PC-3 (cell line): ENCODE measurements around the gene ATP5ME. TPM values are rescaled to one million over a fixed set of nuclear protein-coding genes. Genes with fewer than 3 reads are reported as not detected.

Source experiments
- ATAC-seq: fragments of 200-7000 bp; cut with Tn5 transposase; 2 replicates; pipeline ENCODE4 v1.9.1; 2020; ENCODE audit warnings: mild to moderate bottlenecking, moderate library complexity
- Bru-seq: library from RNA; stranded (reverse); fragments of 400-500 nt; gene quantifications from one replicate; lab custom pipeline; 2021; lab: Mats Ljungman, UMichigan
- BruChase-seq, 2 experiments: library from RNA; stranded (reverse); fragments of 400-500 nt; gene quantifications; one replicate each; lab custom pipeline; 2021; lab: Mats Ljungman, UMichigan
- BruUV-seq: library from RNA; stranded (reverse); fragments of 400-500 nt; replicated peaks from 2 replicates; lab custom pipeline; 2021; lab: Mats Ljungman, UMichigan
- CTCF ChIA-PET: fragments of 300-600 bp; sonication (Branson Sonifier 250); formaldehyde crosslinking; loops from one replicate; lab custom pipeline; 2022; ENCODE audit warnings: antibody characterized with exemption; lab: Charles Lee
- POLR2A ChIA-PET: fragments of 300-600 bp; sonication (Branson Sonifier 250); formaldehyde crosslinking; loops from one replicate; lab custom pipeline; 2022; ENCODE audit warnings: antibody characterized with exemption; ENCODE audit not compliant: unreplicated experiment; lab: Charles Lee
- DNase-seq: peaks from one replicate; pipeline ENCODE4 v3.0.0-alpha.2; 2015
- H2AFZ ChIP-seq: fragments of 300-600 bp; sonication (generic); 2 replicates; pipeline ENCODE4 v1.6.0; 2016; ENCODE audit warnings: antibody characterized with exemption, low read length
- H3F3A ChIP-seq: fragments of 300-600 bp; sonication (generic); one replicate; pipeline ENCODE4 v1.6.0; 2017; ENCODE audit warnings: antibody characterized with exemption, low read length, control low read depth, mild to moderate bottlenecking; ENCODE audit not compliant: unreplicated experiment
- H3K27ac ChIP-seq: fragments of 300-600 bp; sonication (generic); 2 replicates; pipeline ENCODE4 v1.5.1; 2016; ENCODE audit warnings: mild to moderate bottlenecking, low read length
- H3K27me3 ChIP-seq: fragments of 300-600 bp; sonication (generic); 2 replicates; pipeline ENCODE4 v1.6.1; 2016; ENCODE audit warnings: low read length, mixed read lengths
- H3K36me3 ChIP-seq: fragments of 300-600 bp; sonication (generic); 2 replicates; pipeline ENCODE4 v1.6.1; 2016; ENCODE audit warnings: low read depth, mixed run types, low read length, mixed read lengths
- H3K4me1 ChIP-seq: fragments of 300-600 bp; sonication (generic); 2 replicates; pipeline ENCODE4 v1.5.1; 2016; ENCODE audit warnings: low read length; ENCODE audit not compliant: insufficient read depth
- H3K4me2 ChIP-seq: fragments of 300-600 bp; sonication (generic); 2 replicates; pipeline ENCODE4 v1.6.0; 2016; ENCODE audit warnings: low read length
- H3K4me3 ChIP-seq: fragments of 300-600 bp; sonication (generic); 2 replicates; pipeline ENCODE4 v1.5.1; 2016; ENCODE audit warnings: mild to moderate bottlenecking, low read length, mixed read lengths
- H3K79me2 ChIP-seq: fragments of 300-600 bp; sonication (generic); 2 replicates; pipeline ENCODE4 v1.6.1; 2017; ENCODE audit warnings: low read length, mixed read lengths
- H3K9ac ChIP-seq: fragments of 300-600 bp; sonication (generic); 2 replicates; pipeline ENCODE4 v1.6.0; 2016; ENCODE audit warnings: mild to moderate bottlenecking, low read length
- H3K9me2 ChIP-seq: fragments of 300-600 bp; sonication (generic); replicated peaks from 2 replicates; pipeline ENCODE4 v1.6.1; 2016; ENCODE audit warnings: mixed run types, low read length, mixed read lengths
- H3K9me3 ChIP-seq: fragments of 300-600 bp; sonication (generic); 2 replicates; pipeline ENCODE4 v1.6.1; 2016; ENCODE audit warnings: low read length, mixed read lengths
- H4K20me1 ChIP-seq: fragments of 300-600 bp; sonication (generic); 2 replicates; pipeline ENCODE4 v1.6.1; 2016; ENCODE audit warnings: low read length, mixed read lengths
- EZH2 ChIP-seq: fragments of 300-600 bp; sonication (generic); IDR thresholded peaks from one replicate; pipeline ENCODE4 v1.6.1; 2017; ENCODE audit warnings: antibody characterized with exemption, mild to moderate bottlenecking, low read length; ENCODE audit not compliant: unreplicated experiment
- EZH2phosphoT487 ChIP-seq: fragments of 300-600 bp; sonication (generic); IDR thresholded peaks from 2 replicates; pipeline ENCODE4 v1.6.1; 2018; ENCODE audit warnings: mild to moderate bottlenecking, antibody characterized with exemption, low read length, borderline replicate concordance
- intact Hi-C: fragments of 100-400 bp; cut with micrococcal nuclease; formaldehyde crosslinking; loops from 2 replicates; pipeline ENCODE4 v1.9.0; 2023
- long read RNA-seq: library from polyadenylated mRNA; unstranded; transcript quantifications from one replicate; pipeline ENCODE4 v2.0.0, GENCODE V29; 2021; ENCODE audit not compliant: unreplicated experiment
- total RNA-seq: library from RNA; depleted of rRNA; stranded (reverse); fragments of >200 nt; gene quantifications from 2 replicates; pipeline ENCODE4 v1.2.3, GENCODE V29; 2014; rRNA removed
- TF ChIP-seq, protein P1 (sequence below): fragments of 300-600 bp; sonication (generic); conservative IDR thresholded peaks from 2 replicates; pipeline ENCODE4 v1.5.1; 2017; ENCODE audit warnings: antibody characterized with exemption, low read depth, mild to moderate bottlenecking, low read length

ATP5ME gene, protein sequence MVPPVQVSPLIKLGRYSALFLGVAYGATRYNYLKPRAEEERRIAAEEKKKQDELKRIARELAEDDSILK
- total RNA-seq: 384 and 579 TPM in 2 replicates
- percentile 86 among the genes with signal in this experiment for Bru-seq, nascent RNA
- percentile 72 among the genes with signal in this experiment for BruChase-seq, experiment 1, labeled RNA remaining after a 6-hour chase
- BruChase-seq, experiment 2, labeled RNA remaining after a 2-hour chase: percentile 72 among the genes with signal in this experiment
- long read RNA-seq, transcript ATP5ME-204 (2 exons, 247 nt): minor isoform, 51 of 181 reads
- long read RNA-seq, transcript ATP5ME-202 (3 exons, 300 nt): minor isoform, 10 of 181 reads
- long read RNA-seq, transcript ATP5ME-201 (4 exons, 365 nt): major isoform, 113 of 181 reads
- long read RNA-seq, partial matches to known transcripts: 0 of 181 reads
- long read RNA-seq, other reads (novel, unspliced or antisense): 4 of 181 reads

DNA sequence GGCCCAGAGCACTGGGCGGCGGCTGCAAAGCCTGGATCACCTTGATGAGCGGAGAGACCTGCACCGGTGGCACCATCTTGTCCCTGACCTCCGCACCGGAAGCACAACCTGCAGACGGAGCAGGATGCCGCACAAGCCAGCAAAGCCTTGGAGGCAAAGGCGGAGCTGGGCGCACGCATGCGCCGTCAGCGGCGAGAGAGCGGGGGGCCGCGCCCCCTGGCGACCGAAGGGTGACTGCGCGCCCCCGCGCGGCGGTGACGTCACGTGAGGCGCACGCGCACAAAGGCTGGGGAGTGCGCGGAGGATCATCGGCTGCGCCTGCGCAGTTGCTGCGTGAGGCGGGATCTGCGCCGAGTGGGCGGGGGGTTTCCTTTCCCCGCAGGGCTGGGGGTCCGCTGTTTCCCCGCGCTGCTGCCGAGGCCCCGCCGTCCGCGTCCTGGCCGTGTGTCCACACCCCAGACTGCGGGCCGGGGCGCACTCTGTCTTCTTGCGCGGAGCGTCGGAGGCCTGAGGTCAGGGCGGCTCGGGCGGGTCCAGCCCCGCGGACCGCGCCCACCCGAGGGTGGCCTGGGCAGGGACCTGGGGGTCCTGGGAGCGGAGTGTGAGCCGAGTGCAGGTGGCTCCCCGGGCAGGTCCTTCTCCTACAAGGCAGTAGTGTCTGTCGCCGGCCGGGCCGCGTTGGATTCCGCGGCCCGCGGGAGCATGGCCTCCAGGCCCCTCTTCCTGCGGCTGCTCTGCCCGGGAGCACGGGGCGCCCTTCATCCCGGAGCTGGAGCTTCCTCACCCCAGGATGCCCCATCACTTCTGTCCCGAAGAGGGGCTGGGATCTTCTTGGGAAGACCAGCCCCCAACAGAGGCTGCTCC, at the start of gene ATP5ME, which contains the start of gene MYL5:
TSS of gene ATP5ME (minus strand) at position 105 of the 864 bp plus-strand sequence. CDS start at position 76, 29 bp downstream.
TSS of gene MYL5 (plus strand) at position 371 of the 864 bp plus-strand sequence. CDS start 3,485 bp downstream, outside the sequence.
- peak within 1 kb of the TSS; percentile 88 for H2AFZ ChIP-seq
- peak within 1 kb of the TSS; percentile 40 for H3K27ac ChIP-seq
- ChIA-PET POLR2A (no interaction called here), CTCF (interaction anchor here (1.0 kb wide), 1 partner anchor 72 kb away, joined by 5 read pairs; no protein-coding TSS in a partner anchor)
- no peaks in the 10 kb centered on the region for H3F3A ChIP-seq
- peak within 1 kb of the TSS; percentile 99 for H3K9ac ChIP-seq
- H3K4me3 ChIP-seq: peak within 1 kb of the TSS; percentile 96
- H3K4me2 ChIP-seq: peak within 1 kb of the TSS; percentile 98
- H3K9me3 ChIP-seq: no peaks in the 10 kb centered on the region
- peaks cover 13% of the 10 kb centered on the region for H3K36me3 ChIP-seq
- TF ChIP-seq, protein P1, sequence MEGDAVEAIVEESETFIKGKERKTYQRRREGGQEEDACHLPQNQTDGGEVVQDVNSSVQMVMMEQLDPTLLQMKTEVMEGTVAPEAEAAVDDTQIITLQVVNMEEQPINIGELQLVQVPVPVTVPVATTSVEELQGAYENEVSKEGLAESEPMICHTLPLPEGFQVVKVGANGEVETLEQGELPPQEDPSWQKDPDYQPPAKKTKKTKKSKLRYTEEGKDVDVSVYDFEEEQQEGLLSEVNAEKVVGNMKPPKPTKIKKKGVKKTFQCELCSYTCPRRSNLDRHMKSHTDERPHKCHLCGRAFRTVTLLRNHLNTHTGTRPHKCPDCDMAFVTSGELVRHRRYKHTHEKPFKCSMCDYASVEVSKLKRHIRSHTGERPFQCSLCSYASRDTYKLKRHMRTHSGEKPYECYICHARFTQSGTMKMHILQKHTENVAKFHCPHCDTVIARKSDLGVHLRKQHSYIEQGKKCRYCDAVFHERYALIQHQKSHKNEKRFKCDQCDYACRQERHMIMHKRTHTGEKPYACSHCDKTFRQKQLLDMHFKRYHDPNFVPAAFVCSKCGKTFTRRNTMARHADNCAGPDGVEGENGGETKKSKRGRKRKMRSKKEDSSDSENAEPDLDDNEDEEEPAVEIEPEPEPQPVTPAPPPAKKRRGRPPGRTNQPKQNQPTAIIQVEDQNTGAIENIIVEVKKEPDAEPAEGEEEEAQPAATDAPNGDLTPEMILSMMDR: peak; percentile 70
- no peak for TF ChIP-seq EZH2
- peaks cover 25% of the 10 kb centered on the region for H3K4me1 ChIP-seq
- DNase-seq (peak; percentile 93), ATAC-seq (peak; percentile 83)
- peaks cover 20% of the 10 kb centered on the region for H3K79me2 ChIP-seq
- no peaks in the 10 kb centered on the region for H3K9me2 ChIP-seq
- H4K20me1 ChIP-seq: no peaks in the 10 kb centered on the region
- no peaks in the 10 kb centered on the region for H3K27me3 ChIP-seq
- BruUV-seq: no TSS peak
- intact Hi-C loops: no loop called here

GRCh38 chr4:722851-723360, 48.8 kb upstream of the ATP5ME start:
- DNase-seq: no peak
- Histone ChIP-seq H3K36me3 (no peaks in the 10 kb centered on the region), H3K4me2 (no peak overlapping the region), H3K27ac (no peak overlapping the region), H3K9ac (no peak overlapping the region), H3K4me1 (no peaks in the 10 kb centered on the region), H4K20me1 (no peaks in the 10 kb centered on the region), H2AFZ (no peak overlapping the region), H3K79me2 (peaks cover 45% of the 10 kb centered on the region), H3K9me3 (no peaks in the 10 kb centered on the region), H3K4me3 (no peak overlapping the region), H3K9me2 (no peaks in the 10 kb centered on the region), H3K27me3 (no peaks in the 10 kb centered on the region), H3F3A (no peaks in the 10 kb centered on the region)
- ChIA-PET POLR2A (no interaction called here), CTCF (no interaction called here)
- TF ChIP-seq, protein P1: no peak
- TF ChIP-seq EZH2 (no peak), EZH2phosphoT487 (no peak)
- no TSS peak for BruUV-seq
- intact Hi-C loops: no loop called here
- no peak for ATAC-seq
